Effector memory CD4-positive, alpha-beta T cell (primary cell): ENCODE data around the gene GLYR1.

Source experiments
- DNase-seq, 3 donors: peaks; one replicate each; pipeline ENCODE4 v3.0.0-alpha.2; 2020
- H3K27ac ChIP-seq: 2 replicates; pipeline ENCODE4 v1.7.0; 2013; ENCODE audit warnings: mild to moderate bottlenecking, low read length, moderate library complexity; ENCODE audit not compliant: insufficient read depth, poor library complexity, severe bottlenecking
- H3K27me3 ChIP-seq: replicated peaks from 2 replicates; pipeline ENCODE4 v1.7.0; 2013; ENCODE audit warnings: mild to moderate bottlenecking, low read length; ENCODE audit not compliant: insufficient read depth, control insufficient read depth, poor library complexity, severe bottlenecking
- H3K36me3 ChIP-seq: 2 replicates; pipeline ENCODE4 v1.7.0; 2013; ENCODE audit warnings: mild to moderate bottlenecking, low read length, moderate library complexity; ENCODE audit not compliant: control insufficient read depth, insufficient read depth
- H3K4me1 ChIP-seq: 2 replicates; pipeline ENCODE4 v1.7.0; 2013; ENCODE audit warnings: low read length, mild to moderate bottlenecking; ENCODE audit not compliant: control insufficient read depth, insufficient read depth, poor library complexity, severe bottlenecking
- H3K4me3 ChIP-seq: 2 replicates; pipeline ENCODE4 v1.7.0; 2013; ENCODE audit warnings: low read length, low read depth, mild to moderate bottlenecking; ENCODE audit not compliant: insufficient read depth, poor library complexity, severe bottlenecking
- H3K9me3 ChIP-seq: 2 replicates; pipeline ENCODE4 v1.7.0; 2013; ENCODE audit warnings: mild to moderate bottlenecking, low read length, moderate library complexity; ENCODE audit not compliant: control insufficient read depth

GLYR1 gene

GRCh38 chr16:4832698-4833343, 14.3 kb downstream of the GLYR1 start:
- no peaks in the 10 kb centered on the region for H3K27me3 ChIP-seq
- H3K9me3 ChIP-seq, result no peaks in the 10 kb centered on the region
- peaks cover 53% of the 10 kb centered on the region for H3K36me3 ChIP-seq
- H3K4me1 ChIP-seq, result no peaks in the 10 kb centered on the region
- no peak overlapping the region for H3K4me3 ChIP-seq
- DNase-seq, result no peak
- H3K27ac ChIP-seq, result no peak overlapping the region

- no peak for DNase-seq
- Histone ChIP-seq H3K4me3 (no peak overlapping the region), H3K9me3 (no peaks in the 10 kb centered on the region), H3K4me1 (no peaks in the 10 kb centered on the region), H3K36me3 (peaks cover 64% of the 10 kb centered on the region), H3K27ac (no peak overlapping the region), H3K27me3 (no peaks in the 10 kb centered on the region)
Observed at GRCh38 chr16:4831616-4832015, 15.5 kb downstream of the GLYR1 start.

GRCh38 chr16:4830408-4830807, 16.7 kb downstream of the GLYR1 start:
- Histone ChIP-seq H3K9me3 (no peaks in the 10 kb centered on the region), H3K36me3 (peaks cover 69% of the 10 kb centered on the region), H3K4me3 (no peak overlapping the region), H3K27ac (no peak overlapping the region), H3K4me1 (no peaks in the 10 kb centered on the region), H3K27me3 (no peaks in the 10 kb centered on the region)
- DNase-seq, result no peak

DNA sequence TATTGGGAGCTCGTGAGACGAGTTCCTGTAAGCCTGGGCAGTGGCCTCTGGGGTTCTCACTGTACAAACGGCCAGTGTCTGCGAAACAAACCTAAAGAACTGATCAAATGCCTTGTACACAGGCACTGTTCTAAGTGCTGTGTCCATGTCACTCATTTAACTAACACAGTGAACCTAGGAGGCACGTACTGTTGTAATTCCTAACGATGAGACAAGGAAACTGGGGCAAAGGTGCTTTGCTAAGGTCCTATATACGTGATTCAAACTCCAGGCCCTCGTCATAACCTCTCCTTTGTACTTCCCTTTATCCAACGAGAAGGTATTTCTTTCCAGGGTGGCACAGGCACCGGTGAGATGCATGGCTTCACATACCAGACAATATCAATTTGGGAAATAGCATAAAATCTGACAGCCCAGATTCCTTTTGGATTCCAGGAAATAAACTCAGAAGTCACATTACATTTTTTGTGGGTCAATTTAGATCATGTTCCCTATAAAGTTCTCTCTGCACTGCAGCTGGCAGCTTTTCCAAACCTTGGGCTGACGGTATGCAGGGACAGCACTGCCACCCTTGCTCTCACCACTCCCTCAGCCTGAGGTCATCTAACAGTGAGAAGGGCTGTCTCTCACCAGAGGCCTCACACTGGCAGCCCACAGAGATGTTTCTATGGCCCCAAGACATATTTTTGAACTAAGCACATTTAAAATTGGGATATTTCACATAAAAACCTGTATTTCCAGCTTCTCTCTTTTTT, 18.3 kb downstream of the GLYR1 start:
- H3K4me3 ChIP-seq, result no peak overlapping the region
- H3K36me3 ChIP-seq, result peaks cover 83% of the 10 kb centered on the region
- H3K9me3 ChIP-seq, result no peaks in the 10 kb centered on the region
- H3K27me3 ChIP-seq, result no peaks in the 10 kb centered on the region
- no peaks in the 10 kb centered on the region for H3K4me1 ChIP-seq
- DNase-seq, result no peak
- no peak overlapping the region for H3K27ac ChIP-seq

DNA sequence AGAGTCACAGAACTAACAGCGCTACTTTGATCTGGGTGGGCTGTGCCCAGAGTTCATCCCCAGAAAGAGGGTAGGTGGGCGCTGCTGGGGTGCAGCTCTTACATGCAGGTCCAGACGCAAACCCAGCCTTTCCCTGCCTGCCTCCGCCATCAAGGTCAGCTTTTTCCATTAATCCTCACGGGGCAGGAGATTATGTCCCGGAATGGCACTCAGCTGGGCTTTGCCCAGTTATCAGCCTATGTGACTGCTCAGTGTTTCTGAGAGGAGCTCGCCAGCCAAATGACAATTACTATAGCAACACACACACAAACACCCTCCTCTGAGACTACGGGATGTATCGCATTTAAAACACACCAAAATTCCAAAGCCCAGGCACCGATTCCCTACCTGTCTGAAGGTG, 20.1 kb downstream of the GLYR1 start:
- Histone ChIP-seq H3K4me1 (no peaks in the 10 kb centered on the region), H3K27ac (no peak overlapping the region), H3K4me3 (no peak overlapping the region), H3K36me3 (peaks cover 83% of the 10 kb centered on the region), H3K27me3 (no peaks in the 10 kb centered on the region), H3K9me3 (no peaks in the 10 kb centered on the region)
- no peak for DNase-seq

DNA sequence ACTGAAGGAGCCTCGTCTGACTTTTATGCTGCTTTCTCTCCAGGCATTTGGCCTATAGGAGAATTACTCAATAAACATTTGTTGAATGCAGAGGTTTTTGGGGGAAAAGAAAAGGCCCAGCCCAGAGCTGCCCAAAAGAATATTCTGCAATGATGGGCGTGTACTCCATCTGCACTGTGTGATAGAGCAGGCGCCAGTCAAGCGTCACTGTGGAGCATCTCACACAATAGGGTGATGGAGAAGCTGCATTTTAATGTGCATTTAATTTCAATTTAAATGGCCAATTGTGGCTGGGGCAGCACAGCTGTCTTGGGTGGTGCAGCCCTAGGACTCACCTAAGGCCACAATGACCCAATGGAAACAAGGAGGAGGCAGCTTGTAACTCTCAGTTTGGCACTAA, 20.6 kb downstream of the GLYR1 start:
- no peak for DNase-seq
- H3K27ac ChIP-seq, result no peak overlapping the region
- no peaks in the 10 kb centered on the region for H3K27me3 ChIP-seq
- H3K9me3 ChIP-seq, result no peaks in the 10 kb centered on the region
- peaks cover 82% of the 10 kb centered on the region for H3K36me3 ChIP-seq
- H3K4me3 ChIP-seq, result no peak overlapping the region
- H3K4me1 ChIP-seq, result no peaks in the 10 kb centered on the region

DNA sequence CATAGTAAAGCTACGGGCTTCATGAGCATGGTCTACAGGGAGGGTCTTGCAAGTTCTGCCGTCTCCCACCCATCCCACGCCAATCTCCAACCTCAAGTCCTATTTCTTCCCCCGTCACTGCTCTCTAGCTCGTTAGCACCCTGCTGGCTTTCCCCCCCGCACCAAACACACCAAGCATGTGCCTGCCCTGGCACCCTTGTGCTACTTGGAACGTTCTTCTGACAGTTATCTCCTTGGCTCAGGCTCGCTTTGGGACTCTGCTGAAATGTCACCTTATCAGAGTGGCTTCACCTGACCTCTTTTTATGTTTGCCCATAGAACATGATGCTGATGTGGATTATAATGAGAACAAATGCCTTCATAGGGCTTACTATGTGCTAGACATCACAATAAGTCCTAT, 21.9 kb downstream of the GLYR1 start:
- Histone ChIP-seq H3K36me3 (peaks cover 82% of the 10 kb centered on the region), H3K27me3 (no peaks in the 10 kb centered on the region), H3K27ac (no peak overlapping the region), H3K4me3 (no peak overlapping the region), H3K9me3 (no peaks in the 10 kb centered on the region), H3K4me1 (no peaks in the 10 kb centered on the region)
- no peak for DNase-seq

DNA sequence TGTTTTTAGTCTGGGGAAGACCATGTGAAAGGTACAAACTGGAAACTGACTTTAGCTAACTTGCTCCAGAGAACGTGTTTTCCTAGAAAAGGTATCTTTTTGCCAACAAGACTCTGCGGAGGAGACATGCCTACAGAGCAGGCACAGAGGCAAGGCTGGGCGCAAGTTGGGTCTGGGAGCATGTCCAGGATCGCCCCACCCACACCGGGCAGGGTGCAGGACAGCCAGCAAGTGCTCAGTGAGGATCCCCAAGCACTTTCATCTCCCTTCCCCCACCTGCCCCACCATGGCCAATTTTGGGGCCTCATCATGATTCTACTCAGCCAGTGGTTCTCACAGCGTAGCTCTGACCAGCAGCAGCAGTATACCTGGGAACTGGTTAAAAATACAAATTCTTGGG, 26.4 kb downstream of the GLYR1 start:
- DNase-seq, result no peak
- H3K4me3 ChIP-seq, result no peak overlapping the region
- H3K27me3 ChIP-seq, result no peaks in the 10 kb centered on the region
- H3K9me3 ChIP-seq, result no peaks in the 10 kb centered on the region
- H3K36me3 ChIP-seq, result peaks cover 76% of the 10 kb centered on the region
- no peak overlapping the region for H3K27ac ChIP-seq
- H3K4me1 ChIP-seq, result no peaks in the 10 kb centered on the region

- no peak for DNase-seq
- Histone ChIP-seq H3K27ac (no peak overlapping the region), H3K4me1 (no peaks in the 10 kb centered on the region), H3K4me3 (no peak overlapping the region), H3K27me3 (no peaks in the 10 kb centered on the region), H3K9me3 (no peaks in the 10 kb centered on the region), H3K36me3 (peaks cover 58% of the 10 kb centered on the region)
Observed at GRCh38 chr16:4814542-4815173, 32.4 kb downstream of the GLYR1 start.

- Histone ChIP-seq H3K36me3 (peaks cover 51% of the 10 kb centered on the region), H3K27me3 (no peaks in the 10 kb centered on the region), H3K9me3 (no peaks in the 10 kb centered on the region), H3K4me1 (no peaks in the 10 kb centered on the region), H3K4me3 (no peak overlapping the region), H3K27ac (no peak overlapping the region)
- DNase-seq, result no peak
Observed at GRCh38 chr16:4814046-4814445, 33.0 kb downstream of the GLYR1 start.
